ENCODE data around the gene HPSE. TPM values are rescaled to one million over a fixed set of nuclear protein-coding genes. Genes with fewer than 3 reads are reported as not detected.

Gene HPSE
- total and polyA plus RNA-seq, 9 of the 15 experiments (the other 6 are each of a cell fraction or from before 2014, with no cell fraction given): 0.01 to 0.42 (median 0.14) TPM; not detected in 1

DNA sequence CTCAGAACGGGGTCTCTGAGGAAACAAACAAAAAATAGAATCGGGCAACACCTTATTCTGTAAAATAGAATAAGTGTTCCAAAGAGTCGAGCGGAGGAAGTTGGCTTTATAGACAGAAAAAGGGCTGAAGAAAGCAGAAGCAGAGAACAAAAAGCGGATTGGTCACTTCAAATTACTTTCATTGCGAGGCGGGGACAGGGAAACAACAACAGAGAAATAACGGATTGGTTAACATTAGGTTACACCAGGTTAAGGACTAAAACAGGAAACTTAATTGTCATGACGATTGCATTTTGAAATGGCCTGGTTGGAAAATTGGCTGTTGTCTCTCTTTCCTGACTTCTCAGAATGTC, 49.6 kb downstream of the HPSE start (continued):
- TF ChIP-seq, protein P1, sequence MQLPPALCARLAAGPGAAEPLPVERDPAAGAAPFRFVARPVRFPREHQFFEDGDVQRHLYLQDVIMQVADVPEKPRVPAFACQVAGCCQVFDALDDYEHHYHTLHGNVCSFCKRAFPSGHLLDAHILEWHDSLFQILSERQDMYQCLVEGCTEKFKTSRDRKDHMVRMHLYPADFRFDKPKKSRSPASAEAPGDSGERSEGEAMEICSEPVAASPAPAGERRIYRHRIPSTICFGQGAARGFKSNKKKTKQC (CRISPR knock-in tag; IDR thresholded peaks at IDR 0.05): no peak
- TF ChIP-seq RAD51 (IDR thresholded peaks at IDR 0.05; ENCODE audit: borderline replicate concordance, low read depth): 0 out of 2 replicates have a peak, but pooled peaks have one; percentile 6
- TF ChIP-seq, protein P2, sequence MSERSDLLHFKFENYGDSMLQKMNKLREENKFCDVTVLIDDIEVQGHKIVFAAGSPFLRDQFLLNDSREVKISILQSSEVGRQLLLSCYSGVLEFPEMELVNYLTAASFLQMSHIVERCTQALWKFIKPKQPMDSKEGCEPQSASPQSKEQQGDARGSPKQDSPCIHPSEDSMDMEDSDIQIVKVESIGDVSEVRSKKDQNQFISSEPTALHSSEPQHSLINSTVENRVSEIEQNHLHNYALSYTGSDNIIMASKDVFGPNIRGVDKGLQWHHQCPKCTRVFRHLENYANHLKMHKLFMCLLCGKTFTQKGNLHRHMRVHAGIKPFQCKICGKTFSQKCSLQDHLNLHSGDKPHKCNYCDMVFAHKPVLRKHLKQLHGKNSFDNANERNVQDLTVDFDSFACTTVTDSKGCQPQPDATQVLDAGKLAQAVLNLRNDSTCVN (CRISPR knock-in tag; IDR thresholded peaks at IDR 0.05): no peak
- TF ChIP-seq COPS2 (conservative IDR thresholded peaks at IDR 0.05): no peak
- no peak for TF ChIP-seq ARID1B (IDR thresholded peaks at IDR 0.05)
- TF ChIP-seq RFX1 (IDR thresholded peaks at IDR 0.05): peak; percentile 36
- TF ChIP-seq, protein P3, sequence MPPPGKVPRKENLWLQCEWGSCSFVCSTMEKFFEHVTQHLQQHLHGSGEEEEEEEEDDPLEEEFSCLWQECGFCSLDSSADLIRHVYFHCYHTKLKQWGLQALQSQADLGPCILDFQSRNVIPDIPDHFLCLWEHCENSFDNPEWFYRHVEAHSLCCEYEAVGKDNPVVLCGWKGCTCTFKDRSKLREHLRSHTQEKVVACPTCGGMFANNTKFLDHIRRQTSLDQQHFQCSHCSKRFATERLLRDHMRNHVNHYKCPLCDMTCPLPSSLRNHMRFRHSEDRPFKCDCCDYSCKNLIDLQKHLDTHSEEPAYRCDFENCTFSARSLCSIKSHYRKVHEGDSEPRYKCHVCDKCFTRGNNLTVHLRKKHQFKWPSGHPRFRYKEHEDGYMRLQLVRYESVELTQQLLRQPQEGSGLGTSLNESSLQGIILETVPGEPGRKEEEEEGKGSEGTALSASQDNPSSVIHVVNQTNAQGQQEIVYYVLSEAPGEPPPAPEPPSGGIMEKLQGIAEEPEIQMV (tag; conservative IDR thresholded peaks at IDR 0.05; ENCODE audit: low read depth): no peak
- TF ChIP-seq FOXM1 (IDR thresholded peaks at IDR 0.05; ENCODE audit: low read depth): peak; percentile 93
- TF ChIP-seq FOXM1 (CRISPR knock-in tag; IDR thresholded peaks at IDR 0.05; ENCODE audit: low read depth): no peak
- TF ChIP-seq CBFB (CRISPR knock-in tag; IDR thresholded peaks at IDR 0.05): no peak
- peak; percentile 32; the same call in 1 of the 2 replicates for TF ChIP-seq SMARCE1 (IDR thresholded peaks at IDR 0.05)
- TF ChIP-seq NFRKB (IDR thresholded peaks at IDR 0.05; ENCODE audit: low read depth): peak; percentile 66
- no peak for TF ChIP-seq U2AF2 (optimal IDR thresholded peaks at IDR 0.05; ENCODE audit: low read depth, low read length)
- no peak for TF ChIP-seq ZNF324 (CRISPR knock-in tag; IDR thresholded peaks at IDR 0.05)
- TF ChIP-seq HDAC2 (IDR thresholded peaks at IDR 0.05): 0 out of 2 replicates have a peak, but pooled peaks have one; percentile 30
- peak; percentile 11; the same call in 1 of the 2 replicates for TF ChIP-seq FOSL1 (tag; conservative IDR thresholded peaks at IDR 0.05)
- TF ChIP-seq ZNF408 (CRISPR knock-in tag; IDR thresholded peaks at IDR 0.05; ENCODE audit: low read depth): no peak
- peak; percentile 76 to 81 for TF ChIP-seq FOXK2 (conservative IDR thresholded peaks at IDR 0.05 in 1 of 2, IDR thresholded peaks at IDR 0.05 in 1 of 2; ENCODE audit: low read depth in 2 of 2)
- TF ChIP-seq GABPA (tag; conservative IDR thresholded peaks at IDR 0.05; ENCODE audit: low read depth): peak; percentile 40; the same call in 1 of the 2 replicates
- TF ChIP-seq MCM2 (IDR thresholded peaks at IDR 0.05; ENCODE audit: low read depth): no peak
- TF ChIP-seq, protein P4, sequence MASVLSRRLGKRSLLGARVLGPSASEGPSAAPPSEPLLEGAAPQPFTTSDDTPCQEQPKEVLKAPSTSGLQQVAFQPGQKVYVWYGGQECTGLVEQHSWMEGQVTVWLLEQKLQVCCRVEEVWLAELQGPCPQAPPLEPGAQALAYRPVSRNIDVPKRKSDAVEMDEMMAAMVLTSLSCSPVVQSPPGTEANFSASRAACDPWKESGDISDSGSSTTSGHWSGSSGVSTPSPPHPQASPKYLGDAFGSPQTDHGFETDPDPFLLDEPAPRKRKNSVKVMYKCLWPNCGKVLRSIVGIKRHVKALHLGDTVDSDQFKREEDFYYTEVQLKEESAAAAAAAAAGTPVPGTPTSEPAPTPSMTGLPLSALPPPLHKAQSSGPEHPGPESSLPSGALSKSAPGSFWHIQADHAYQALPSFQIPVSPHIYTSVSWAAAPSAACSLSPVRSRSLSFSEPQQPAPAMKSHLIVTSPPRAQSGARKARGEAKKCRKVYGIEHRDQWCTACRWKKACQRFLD (CRISPR knock-in tag; IDR thresholded peaks at IDR 0.05): peak; percentile 35; the same call in 1 of the 2 replicates
- TF ChIP-seq MYBL2 (IDR thresholded peaks at IDR 0.05; ENCODE audit: low read depth): peak; percentile 92
- TF ChIP-seq MYBL2 (CRISPR knock-in tag; IDR thresholded peaks at IDR 0.05; ENCODE audit: borderline replicate concordance): no peak

Measured in K562 (cell line).